ENCODE results near the gene HLA-DQA1. TPM values are rescaled to one million over a fixed set of nuclear protein-coding genes. Genes with fewer than 3 reads are reported as not detected.

HLA-DQA1 gene
- polyA plus RNA-seq, 1 experiment, result not detected

- no peak for TF ChIP-seq CTCF (IDR thresholded peaks at IDR 0.05; ENCODE audit: low read depth, low read length)
- no peak overlapping the region for H3K4me3 ChIP-seq (ENCODE audit: low read depth, low read length)
- H3K27me3 ChIP-seq (ENCODE audit: control insufficient read depth, insufficient read depth, low read length), result no peaks in the 10 kb centered on the region
- H3K9me3 ChIP-seq (ENCODE audit: control insufficient read depth, insufficient read depth, low read length), result no peaks in the 10 kb centered on the region
- POLR2A ChIA-PET, result no interaction called here
- H3K27ac ChIP-seq (ENCODE audit: low read depth, low read length), result no peak overlapping the region
- CTCF ChIA-PET, result no interaction called here
- no peak for DNase-seq (ENCODE audit: low read depth, low spot score)
These were observed 29.3 kb upstream of the HLA-DQA1 start for GRCh38 chr6:32607988-32608298.

GRCh38 chr6:32608362-32608761 lies 28.8 kb upstream of the HLA-DQA1 start:
- ChIA-PET CTCF (no interaction called here), POLR2A (no interaction called here)
- Histone ChIP-seq H3K9me3 (ENCODE audit: control insufficient read depth, insufficient read depth, low read length) (no peaks in the 10 kb centered on the region), H3K27me3 (ENCODE audit: control insufficient read depth, insufficient read depth, low read length) (no peaks in the 10 kb centered on the region), H3K27ac (ENCODE audit: low read depth, low read length) (no peak overlapping the region), H3K4me3 (ENCODE audit: low read depth, low read length) (no peak overlapping the region)
- TF ChIP-seq CTCF (IDR thresholded peaks at IDR 0.05; ENCODE audit: low read depth, low read length), result no peak
- DNase-seq (ENCODE audit: low read depth, low spot score), result no peak

GRCh38 chr6:32609391-32609730 lies 27.8 kb upstream of the HLA-DQA1 start:
- no peak for TF ChIP-seq CTCF (IDR thresholded peaks at IDR 0.05; ENCODE audit: low read depth, low read length)
- ChIA-PET POLR2A (no interaction called here), CTCF (no interaction called here)
- Histone ChIP-seq H3K4me3 (ENCODE audit: low read depth, low read length) (no peak overlapping the region), H3K9me3 (ENCODE audit: control insufficient read depth, insufficient read depth, low read length) (no peaks in the 10 kb centered on the region), H3K27ac (ENCODE audit: low read depth, low read length) (no peak overlapping the region), H3K27me3 (ENCODE audit: control insufficient read depth, insufficient read depth, low read length) (no peaks in the 10 kb centered on the region)
- DNase-seq (ENCODE audit: low read depth, low spot score), result no peak

- POLR2A ChIA-PET, result no interaction called here
- CTCF ChIA-PET, result no interaction called here
- no peaks in the 10 kb centered on the region for H3K27me3 ChIP-seq (ENCODE audit: control insufficient read depth, insufficient read depth, low read length)
- no peak for TF ChIP-seq CTCF (IDR thresholded peaks at IDR 0.05; ENCODE audit: low read depth, low read length)
- no peaks in the 10 kb centered on the region for H3K9me3 ChIP-seq (ENCODE audit: control insufficient read depth, insufficient read depth, low read length)
- H3K27ac ChIP-seq (ENCODE audit: low read depth, low read length), result no peak overlapping the region
- H3K4me3 ChIP-seq (ENCODE audit: low read depth, low read length), result no peak overlapping the region
- peak; percentile 68 for DNase-seq (ENCODE audit: low read depth, low spot score)
These were observed 27.2 kb upstream of the HLA-DQA1 start for GRCh38 chr6:32609731-32610640.

GRCh38 chr6:32610682-32611296 lies 26.4 kb upstream of the HLA-DQA1 start:
- ChIA-PET POLR2A (no interaction called here), CTCF (no interaction called here)
- H3K27me3 ChIP-seq (ENCODE audit: control insufficient read depth, insufficient read depth, low read length), result no peaks in the 10 kb centered on the region
- no peak for TF ChIP-seq CTCF (IDR thresholded peaks at IDR 0.05; ENCODE audit: low read depth, low read length)
- H3K27ac ChIP-seq (ENCODE audit: low read depth, low read length), result no peak overlapping the region
- H3K9me3 ChIP-seq (ENCODE audit: control insufficient read depth, insufficient read depth, low read length), result no peaks in the 10 kb centered on the region
- no peak for DNase-seq (ENCODE audit: low read depth, low spot score)
- H3K4me3 ChIP-seq (ENCODE audit: low read depth, low read length), result no peak overlapping the region
